DOHH2 (cell line): Measurements from ENCODE around the gene TTBK1.

Experiments used
- CTCF ChIP-seq: fragments of 200-600 bp; sonication (generic); IDR thresholded peaks from one replicate; pipeline ENCODE4 v1.5.1; 2014; ENCODE audit warnings: antibody characterized with exemption, mild to moderate bottlenecking, low read depth, low read length; ENCODE audit not compliant: poor library complexity, severe bottlenecking
- EZH2phosphoT487 ChIP-seq: fragments of 200-600 bp; sonication (generic); IDR thresholded peaks from 2 replicates; pipeline ENCODE4 v1.6.1; 2017; ENCODE audit warnings: borderline replicate concordance, mild to moderate bottlenecking, antibody characterized with exemption, low read length, moderate library complexity, mixed read lengths

- TF ChIP-seq CTCF (no peak), EZH2phosphoT487 (no peak)
Measured at GRCh38 chr6:43262780-43263313, 19.6 kb downstream of the TTBK1 start.
